Duodenal mucosa (tissue), 2 donors: Measurements from ENCODE around the gene GNAL.

Experiments used
- H3K27ac ChIP-seq: one replicate; pipeline ENCODE4 v1.7.0; 2013; ENCODE audit warnings: low read depth, low read length
- H3K27me3 ChIP-seq, 2 donors: one replicate each; pipeline ENCODE4 v1.7.0; 2013; ENCODE audit warnings: low read length in 2 of 2, control low read depth in 1 of 2; ENCODE audit not compliant: insufficient read depth in 2 of 2, control insufficient read depth in 1 of 2
- H3K36me3 ChIP-seq, 2 donors: one replicate each; pipeline ENCODE4 v1.7.0; 2013; ENCODE audit warnings: low read length in 2 of 2, control low read depth in 1 of 2; ENCODE audit not compliant: insufficient read depth in 2 of 2, control insufficient read depth in 1 of 2
- H3K4me1 ChIP-seq, 2 donors: one replicate each; pipeline ENCODE4 v1.7.0; 2013; ENCODE audit warnings: low read length in 2 of 2, control low read depth in 1 of 2; ENCODE audit not compliant: insufficient read depth in 2 of 2, control insufficient read depth in 1 of 2
- H3K4me3 ChIP-seq, 2 donors: one replicate each; pipeline ENCODE4 v1.7.0; 2013; ENCODE audit warnings: low read length in 2 of 2, low read depth in 1 of 2
- H3K9ac ChIP-seq, 2 donors: one replicate each; pipeline ENCODE4 v1.7.0; 2013; ENCODE audit warnings: low read length in 2 of 2, low read depth in 1 of 2
- H3K9me3 ChIP-seq, 2 donors: one replicate each; pipeline ENCODE4 v1.7.0; 2013; ENCODE audit warnings: low read length in 2 of 2, control low read depth in 1 of 2; ENCODE audit not compliant: control insufficient read depth in 1 of 2

The GNAL gene

GRCh38 chr18:11658019-11658418 is 31.0 kb upstream of the GNAL start:
- Histone ChIP-seq H3K9ac (no peak overlapping the region), H3K4me1 (peaks cover 0 to 3% of the 10 kb centered on the region in 2 donors), H3K9me3 (no peaks in the 10 kb centered on the region), H3K4me3 (no peak overlapping the region), H3K27me3 (peaks cover 4 to 5% of the 10 kb centered on the region in 2 donors), H3K27ac (no peak overlapping the region), H3K36me3 (no peaks in the 10 kb centered on the region)

GRCh38 chr18:11658989-11659388 is 30.1 kb upstream of the GNAL start:
- Histone ChIP-seq H3K4me3 (no peak overlapping the region), H3K27me3 (peaks cover 4 to 5% of the 10 kb centered on the region in 2 donors), H3K9me3 (no peaks in the 10 kb centered on the region), H3K36me3 (no peaks in the 10 kb centered on the region), H3K4me1 (peaks cover 0 to 3% of the 10 kb centered on the region in 2 donors), H3K9ac (no peak overlapping the region), H3K27ac (no peak overlapping the region)

GRCh38 chr18:11660691-11661090 is 28.4 kb upstream of the GNAL start:
- no peaks in the 10 kb centered on the region for H3K36me3 ChIP-seq
- H3K4me1 ChIP-seq, result no peaks in the 10 kb centered on the region
- H3K9me3 ChIP-seq, result no peaks in the 10 kb centered on the region
- H3K9ac ChIP-seq, result no peak overlapping the region
- H3K27me3 ChIP-seq, result peaks cover 2 to 4% of the 10 kb centered on the region in 2 donors
- no peak overlapping the region for H3K4me3 ChIP-seq
- no peak overlapping the region for H3K27ac ChIP-seq

GRCh38 chr18:11661430-11661829 is 27.6 kb upstream of the GNAL start:
- no peak overlapping the region for H3K27ac ChIP-seq
- H3K36me3 ChIP-seq, result no peaks in the 10 kb centered on the region
- no peaks in the 10 kb centered on the region for H3K9me3 ChIP-seq
- no peak overlapping the region for H3K4me3 ChIP-seq
- H3K9ac ChIP-seq, result no peak overlapping the region
- H3K4me1 ChIP-seq, result no peaks in the 10 kb centered on the region
- peaks cover 2 to 4% of the 10 kb centered on the region in 2 donors for H3K27me3 ChIP-seq

GRCh38 chr18:11663439-11664029 is 25.5 kb upstream of the GNAL start:
- Histone ChIP-seq H3K27ac (no peak overlapping the region), H3K36me3 (no peaks in the 10 kb centered on the region), H3K9ac (no peak overlapping the region), H3K9me3 (no peaks in the 10 kb centered on the region), H3K4me1 (no peaks in the 10 kb centered on the region), H3K27me3 (peaks cover 0 to 2% of the 10 kb centered on the region in 2 donors), H3K4me3 (no peak overlapping the region)

GRCh38 chr18:11664286-11664685 is 24.8 kb upstream of the GNAL start:
- H3K27ac ChIP-seq, result no peak overlapping the region
- no peaks in the 10 kb centered on the region for H3K36me3 ChIP-seq
- H3K4me3 ChIP-seq, result no peak overlapping the region
- no peak overlapping the region for H3K9ac ChIP-seq
- no peaks in the 10 kb centered on the region for H3K4me1 ChIP-seq
- H3K27me3 ChIP-seq, result peaks cover 0 to 2% of the 10 kb centered on the region in 2 donors
- H3K9me3 ChIP-seq, result no peaks in the 10 kb centered on the region

- no peaks in the 10 kb centered on the region for H3K36me3 ChIP-seq
- no peaks in the 10 kb centered on the region for H3K4me1 ChIP-seq
- H3K4me3 ChIP-seq, result no peak overlapping the region
- no peak overlapping the region for H3K27ac ChIP-seq
- no peaks in the 10 kb centered on the region for H3K9me3 ChIP-seq
- H3K27me3 ChIP-seq, result peaks cover 0 to 2% of the 10 kb centered on the region in 2 donors
- H3K9ac ChIP-seq, result no peak overlapping the region
Measured at GRCh38 chr18:11665146-11665545, 23.9 kb upstream of the GNAL start.

- Histone ChIP-seq H3K36me3 (no peaks in the 10 kb centered on the region), H3K27me3 (peaks cover 0 to 2% of the 10 kb centered on the region in 2 donors), H3K4me1 (no peaks in the 10 kb centered on the region), H3K27ac (no peak overlapping the region), H3K9ac (no peak overlapping the region), H3K4me3 (no peak overlapping the region), H3K9me3 (no peaks in the 10 kb centered on the region)
Measured at GRCh38 chr18:11665587-11665986, 23.5 kb upstream of the GNAL start.

- no peaks in the 10 kb centered on the region for H3K36me3 ChIP-seq
- H3K4me3 ChIP-seq, result no peak overlapping the region
- no peak overlapping the region for H3K27ac ChIP-seq
- no peak overlapping the region for H3K9ac ChIP-seq
- peaks cover 0 to 2% of the 10 kb centered on the region in 2 donors for H3K27me3 ChIP-seq
- H3K4me1 ChIP-seq, result no peaks in the 10 kb centered on the region
- H3K9me3 ChIP-seq, result no peaks in the 10 kb centered on the region
Measured at GRCh38 chr18:11666176-11666575, 22.9 kb upstream of the GNAL start.

- H3K4me3 ChIP-seq, result no peak overlapping the region
- no peaks in the 10 kb centered on the region for H3K9me3 ChIP-seq
- peaks cover 0 to 2% of the 10 kb centered on the region in 2 donors for H3K27me3 ChIP-seq
- no peak overlapping the region for H3K27ac ChIP-seq
- H3K36me3 ChIP-seq, result no peaks in the 10 kb centered on the region
- no peak overlapping the region for H3K9ac ChIP-seq
- no peaks in the 10 kb centered on the region for H3K4me1 ChIP-seq
Measured at GRCh38 chr18:11666831-11667230, 22.2 kb upstream of the GNAL start.

- no peaks in the 10 kb centered on the region for H3K9me3 ChIP-seq
- no peak overlapping the region for H3K27ac ChIP-seq
- peaks cover 0 to 2% of the 10 kb centered on the region in 2 donors for H3K27me3 ChIP-seq
- H3K9ac ChIP-seq, result no peak overlapping the region
- H3K4me3 ChIP-seq, result no peak overlapping the region
- no peaks in the 10 kb centered on the region for H3K4me1 ChIP-seq
- no peaks in the 10 kb centered on the region for H3K36me3 ChIP-seq
Measured at GRCh38 chr18:11667578-11667977, 21.5 kb upstream of the GNAL start.
